HG03066 (cell line): ENCODE results near the gene MYH14.

Experiments
- ATAC-seq: cut with Tn5 transposase; IDR thresholded peaks from one replicate; pipeline ENCODE4 v1.9.1; 2021; ENCODE audit warnings: low read depth; ENCODE audit not compliant: unreplicated experiment

The MYH14 gene

GRCh38 chr19:50356691-50357177 is 153.3 kb downstream of the MYH14 start:
- no peak for ATAC-seq

DNA sequence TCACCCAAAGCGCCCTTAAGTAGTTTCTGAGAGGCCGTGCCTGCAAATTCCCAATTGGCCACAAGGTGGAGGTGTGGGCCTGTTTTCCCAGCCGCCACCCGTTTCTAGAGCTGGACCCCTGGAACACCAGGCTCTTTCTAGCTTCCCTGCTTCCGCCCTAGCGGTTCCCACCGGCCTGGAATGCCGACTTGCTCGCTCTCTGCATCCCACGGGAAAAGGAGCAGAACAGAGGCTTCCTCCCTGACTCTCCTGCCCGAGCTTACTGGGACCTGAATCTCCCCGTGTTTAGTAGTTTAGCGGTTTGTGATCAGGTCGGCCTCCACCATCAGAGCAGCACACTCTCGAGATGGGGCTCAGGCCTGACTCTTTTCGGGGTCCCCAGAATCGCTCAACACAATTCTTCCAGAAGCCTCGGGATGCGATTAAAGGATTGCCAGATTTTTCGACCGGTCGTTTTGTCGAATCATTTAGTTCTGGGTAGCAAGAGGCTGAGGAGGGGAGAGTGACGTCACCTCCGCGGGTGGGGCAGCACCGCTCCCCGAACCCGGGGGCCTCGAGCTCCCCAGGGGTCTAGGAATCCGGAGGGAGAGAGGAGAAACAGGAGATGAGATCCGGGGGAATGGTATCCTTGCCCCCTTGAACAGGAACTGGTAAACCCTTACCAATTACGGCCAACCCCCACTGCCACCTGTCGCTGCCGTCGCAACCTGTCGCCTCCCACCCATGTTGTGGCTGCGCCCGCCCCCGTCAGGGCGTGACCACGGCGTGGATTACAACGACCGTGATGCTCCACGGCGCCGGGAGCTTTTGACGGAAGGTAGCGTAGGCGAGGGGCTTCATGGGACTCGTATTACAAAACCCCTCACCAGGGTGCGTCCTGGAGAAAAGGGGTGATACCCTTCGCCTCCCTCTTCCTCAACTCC is 154.0 kb downstream of the MYH14 start:
- no peak for ATAC-seq

DNA sequence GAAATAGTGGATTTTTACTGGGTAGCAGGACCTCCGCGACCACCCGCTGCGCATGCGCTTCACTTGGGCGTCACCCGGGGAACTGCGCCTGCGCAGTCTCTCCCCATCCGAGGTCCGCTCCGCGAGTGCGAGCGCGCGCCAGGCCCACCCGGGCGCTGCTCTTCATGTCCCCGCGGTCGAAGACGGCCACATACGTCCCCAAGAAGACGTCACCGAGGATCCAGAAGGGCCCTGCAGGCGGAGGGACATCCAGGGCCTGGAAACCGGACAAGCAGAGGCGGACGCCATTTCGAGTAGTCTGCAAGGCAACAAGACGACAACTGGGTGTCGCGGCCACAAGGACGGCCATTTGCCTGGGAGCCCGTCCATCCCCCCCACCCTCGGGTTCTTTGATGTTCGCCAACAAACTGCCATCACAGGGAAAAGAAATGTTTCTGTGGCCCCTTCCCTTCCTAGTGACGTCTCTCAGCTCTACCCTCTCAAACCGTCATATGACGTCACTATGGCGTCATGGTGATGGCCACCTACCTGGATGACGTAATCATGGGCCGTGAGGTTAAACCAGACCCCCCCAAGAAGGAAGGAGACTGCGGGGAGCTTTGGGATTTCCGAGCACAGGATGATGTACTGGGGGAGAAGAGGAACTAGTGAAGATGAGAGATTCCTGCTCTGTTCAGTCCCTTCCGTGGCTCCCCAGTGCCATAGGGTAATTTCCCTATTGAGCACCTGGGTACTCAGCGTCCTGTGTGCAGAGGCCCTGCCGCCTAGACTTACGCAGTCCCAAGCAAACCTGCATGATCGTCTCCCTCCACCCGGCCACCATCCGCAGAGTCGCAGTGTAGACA is 155.3 kb downstream of the MYH14 start:
- ATAC-seq, result no peak

- ATAC-seq, result no peak
These were observed 156.0 kb downstream of the MYH14 start for GRCh38 chr19:50359328-50359818.
